AG04450 (cell line): ENCODE data around the gene TLE3. TPM values are rescaled to one million over a fixed set of nuclear protein-coding genes. Genes with fewer than 3 reads are reported as not detected.
"Not testable (repeated sequence)": the region's sequence is repeated elsewhere in the genome, so short reads cannot be mapped to it uniquely, and the experiment has no call there.

Experiments
- CTCF ChIA-PET: fragments of 300-600, 350-600 bp; formaldehyde crosslinking; extraction: SDS; loops from one replicate; lab custom pipeline; 2022; ENCODE audit warnings: antibody characterized with exemption, inconsistent platforms; lab: Charles Lee
- POLR2A ChIA-PET: fragments of 350-600 bp; formaldehyde crosslinking; extraction: SDS; loops from one replicate; lab custom pipeline; 2021; ENCODE audit warnings: antibody characterized with exemption, inconsistent platforms; lab: Yijun Ruan, JAX
- DNase-seq: peaks from one replicate; pipeline ENCODE4 v3.0.0-alpha.2; 2011; ENCODE audit warnings: low read depth, low spot score
- H3K27ac ChIP-seq: one replicate; pipeline ENCODE4 v1.5.1; 2012; ENCODE audit warnings: low read depth, low read length, control low read depth
- H3K27me3 ChIP-seq: one replicate; pipeline ENCODE4 v1.6.0; 2012; ENCODE audit warnings: low read length; ENCODE audit not compliant: control insufficient read depth, insufficient read depth
- H3K4me3 ChIP-seq: 2 replicates; pipeline ENCODE4 v1.5.1; 2011; ENCODE audit warnings: mild to moderate bottlenecking, low read depth, low read length, control low read depth
- H3K9me3 ChIP-seq: 2 replicates; pipeline ENCODE4 v1.5.1; 2012; ENCODE audit warnings: low read length; ENCODE audit not compliant: control insufficient read depth, insufficient read depth
- polyA plus RNA-seq: library from polyadenylated mRNA; depleted of rRNA; stranded (reverse); fragments of >200 nt; gene quantifications from 2 replicates; pipeline ENCODE4 v1.2.3, GENCODE V29; 2011
- TF ChIP-seq, protein P1 (sequence below): IDR thresholded peaks from 2 replicates; pipeline ENCODE4 v1.5.1; 2011; ENCODE audit warnings: low read depth, low read length, control low read depth, inconsistent platforms

Gene TLE3
- polyA plus RNA-seq, 1 experiment = 7.5 TPM

GRCh38 chr15:70119911-70120508 lies 22.3 kb upstream of the TLE3 start:
- ChIA-PET CTCF (no interaction called here), POLR2A (no interaction called here)
- H3K9me3 ChIP-seq = no peaks in the 10 kb centered on the region
- TF ChIP-seq, protein P1, sequence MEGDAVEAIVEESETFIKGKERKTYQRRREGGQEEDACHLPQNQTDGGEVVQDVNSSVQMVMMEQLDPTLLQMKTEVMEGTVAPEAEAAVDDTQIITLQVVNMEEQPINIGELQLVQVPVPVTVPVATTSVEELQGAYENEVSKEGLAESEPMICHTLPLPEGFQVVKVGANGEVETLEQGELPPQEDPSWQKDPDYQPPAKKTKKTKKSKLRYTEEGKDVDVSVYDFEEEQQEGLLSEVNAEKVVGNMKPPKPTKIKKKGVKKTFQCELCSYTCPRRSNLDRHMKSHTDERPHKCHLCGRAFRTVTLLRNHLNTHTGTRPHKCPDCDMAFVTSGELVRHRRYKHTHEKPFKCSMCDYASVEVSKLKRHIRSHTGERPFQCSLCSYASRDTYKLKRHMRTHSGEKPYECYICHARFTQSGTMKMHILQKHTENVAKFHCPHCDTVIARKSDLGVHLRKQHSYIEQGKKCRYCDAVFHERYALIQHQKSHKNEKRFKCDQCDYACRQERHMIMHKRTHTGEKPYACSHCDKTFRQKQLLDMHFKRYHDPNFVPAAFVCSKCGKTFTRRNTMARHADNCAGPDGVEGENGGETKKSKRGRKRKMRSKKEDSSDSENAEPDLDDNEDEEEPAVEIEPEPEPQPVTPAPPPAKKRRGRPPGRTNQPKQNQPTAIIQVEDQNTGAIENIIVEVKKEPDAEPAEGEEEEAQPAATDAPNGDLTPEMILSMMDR = no peak
- no peak overlapping the region for H3K4me3 ChIP-seq
- H3K27ac ChIP-seq = no peak overlapping the region
- no peak for DNase-seq
- H3K27me3 ChIP-seq = peaks cover 26% of the 10 kb centered on the region

DNA sequence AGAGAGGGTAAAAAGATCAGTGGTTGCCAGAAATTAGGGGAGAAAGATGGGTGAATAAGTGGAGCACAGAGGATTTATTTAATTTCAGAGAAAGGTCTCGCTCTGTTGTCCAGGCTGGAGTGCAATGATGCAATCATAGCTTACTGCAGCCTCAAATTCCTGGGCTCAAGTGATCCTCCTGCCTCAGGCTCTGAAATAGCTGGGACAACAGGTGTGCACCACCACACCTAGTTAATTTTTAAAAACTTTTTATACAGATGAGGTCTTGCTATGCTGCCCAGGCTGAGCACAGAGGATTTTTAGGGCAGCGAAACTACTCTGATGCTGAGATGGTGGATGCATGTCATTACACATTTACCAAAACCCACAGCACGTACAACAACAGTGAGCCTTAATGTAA lies 20.9 kb upstream of the TLE3 start:
- ChIA-PET POLR2A (no interaction called here), CTCF (no interaction called here)
- TF ChIP-seq, protein P1 = no peak
- peaks cover 16% of the 10 kb centered on the region for H3K27me3 ChIP-seq
- DNase-seq = no peak
- no peaks in the 10 kb centered on the region for H3K9me3 ChIP-seq
- no peak overlapping the region for H3K4me3 ChIP-seq
- no peak overlapping the region for H3K27ac ChIP-seq

DNA sequence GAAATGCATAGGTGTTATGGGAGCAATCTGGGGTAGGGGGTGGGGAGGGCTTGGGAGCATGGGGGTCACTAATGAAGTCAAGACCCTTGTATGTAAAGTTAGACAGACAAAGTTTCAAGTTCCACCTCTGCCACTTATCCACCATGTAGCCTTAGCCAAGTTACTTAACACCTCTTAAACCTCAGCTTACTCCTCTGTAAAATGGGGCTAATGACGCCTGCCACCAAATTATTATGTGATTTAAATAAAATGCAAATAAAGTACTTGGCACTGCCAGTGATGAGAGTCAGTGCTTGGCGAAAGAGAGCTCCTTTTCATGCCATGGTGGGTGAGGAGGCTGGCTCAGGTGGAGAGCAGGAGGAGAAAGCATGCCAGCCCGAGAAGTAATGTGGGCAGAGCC lies 18.6 kb upstream of the TLE3 start:
- Histone ChIP-seq H3K27ac (no peak overlapping the region), H3K9me3 (no peaks in the 10 kb centered on the region), H3K27me3 (peaks cover 7% of the 10 kb centered on the region), H3K4me3 (no peak overlapping the region)
- no peak for DNase-seq
- POLR2A ChIA-PET = no interaction called here
- TF ChIP-seq, protein P1 = no peak
- CTCF ChIA-PET = no interaction called here

DNA sequence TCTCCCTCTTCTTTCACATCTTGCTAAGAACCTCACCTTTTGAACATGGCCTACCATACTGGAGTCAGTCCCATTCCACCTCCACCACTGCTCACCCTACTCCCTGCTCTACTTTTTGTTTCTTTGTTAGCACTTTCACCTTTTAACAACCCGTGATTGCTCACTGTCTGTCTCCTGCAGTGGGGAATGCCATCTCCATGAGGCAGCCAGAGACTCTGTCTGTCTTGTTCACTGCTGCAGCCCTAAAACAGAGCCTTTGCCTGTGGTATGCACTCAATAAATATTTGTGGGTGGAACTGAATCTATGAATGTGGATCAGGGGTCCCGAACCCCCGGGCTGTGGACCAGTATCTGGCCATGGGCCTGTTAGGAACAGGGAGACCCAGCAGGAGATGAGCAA lies 16.5 kb upstream of the TLE3 start:
- Histone ChIP-seq H3K27ac (no peak overlapping the region), H3K4me3 (no peak overlapping the region), H3K27me3 (peaks cover 16% of the 10 kb centered on the region), H3K9me3 (no peaks in the 10 kb centered on the region)
- TF ChIP-seq, protein P1 = no peak
- no peak for DNase-seq
- ChIA-PET CTCF (no interaction called here), POLR2A (no interaction called here)

DNA sequence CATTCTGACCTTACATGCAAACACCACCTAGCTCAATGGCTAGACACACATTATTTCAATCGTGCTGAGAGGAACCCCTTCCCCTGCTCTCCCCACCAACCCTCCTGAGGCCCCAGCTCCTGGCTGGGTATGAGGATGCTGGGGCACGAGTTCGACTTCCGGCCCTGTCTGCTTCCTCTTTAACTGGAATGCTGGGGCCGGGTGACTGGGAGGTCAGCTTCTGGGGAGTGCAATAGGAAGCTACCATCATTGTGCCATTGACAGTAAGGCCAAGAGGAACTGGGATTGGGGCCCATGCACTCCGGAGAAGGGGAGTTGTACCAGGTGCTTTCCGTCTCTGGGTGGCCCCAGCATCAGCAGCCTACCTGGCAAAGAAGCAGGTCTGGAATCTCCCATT lies 15.6 kb upstream of the TLE3 start:
- Histone ChIP-seq H3K27ac (no peak overlapping the region), H3K9me3 (no peaks in the 10 kb centered on the region), H3K4me3 (no peak overlapping the region), H3K27me3 (peaks cover 18% of the 10 kb centered on the region)
- ChIA-PET POLR2A (no interaction called here), CTCF (interaction anchor here (1.0 kb wide), 1 partner anchor 15 kb away, joined by 3 read pairs; no protein-coding TSS in a partner anchor)
- TF ChIP-seq, protein P1 = no peak
- no peak for DNase-seq

- CTCF ChIA-PET = interaction anchor here (1.0 kb wide), 1 partner anchor 15 kb away, joined by 3 read pairs; no protein-coding TSS in a partner anchor
- POLR2A ChIA-PET = interaction anchor here (1.1 to 3.1 kb wide), 2 partner anchors 12 to 18 kb away, joined by 3 to 49 read pairs; no protein-coding TSS in a partner anchor
These were observed 15.0 kb upstream of the TLE3 start for GRCh38 chr15:70112572-70113303.

More at GRCh38 chr15:70112572-70113303, 15.0 kb upstream of the TLE3 start:
- DNase-seq, H3K27ac ChIP-seq, H3K4me3 ChIP-seq, H3K9me3 ChIP-seq: not testable (repeated sequence)
- peaks cover 18% of the 10 kb centered on the region for H3K27me3 ChIP-seq
